Parathyroid adenoma (tissue), 2 donors: ENCODE results near the gene CHST12.
A peak's percentile ranks its signal among the peaks of the same experiment; 100 is the strongest.

Experiments used
- H2AFZ ChIP-seq: fragments of 300-600 bp; sonication (generic); one replicate; pipeline ENCODE4 v1.7.0; 2017; ENCODE audit warnings: antibody characterized with exemption, mild to moderate bottlenecking
- H3K27ac ChIP-seq: fragments of 300-600 bp; sonication (generic); one replicate; pipeline ENCODE4 v1.7.0; 2017
- H3K27me3 ChIP-seq: fragments of 300-600 bp; sonication (generic); one replicate; pipeline ENCODE4 v1.7.0; 2017; ENCODE audit warnings: low read length; ENCODE audit not compliant: control insufficient read depth, insufficient read depth
- H3K36me3 ChIP-seq: fragments of 300-600 bp; sonication (generic); one replicate; pipeline ENCODE4 v1.7.0; 2017; ENCODE audit warnings: low read length; ENCODE audit not compliant: control insufficient read depth, insufficient read depth
- H3K4me1 ChIP-seq: fragments of 300-600 bp; sonication (generic); one replicate; pipeline ENCODE4 v1.7.0; 2017; ENCODE audit warnings: control low read depth
- H3K4me2 ChIP-seq: fragments of 300-600 bp; sonication (generic); one replicate; pipeline ENCODE4 v1.7.0; 2017; ENCODE audit warnings: low read length
- H3K4me3 ChIP-seq: fragments of 300-600 bp; sonication (generic); one replicate; pipeline ENCODE4 v1.7.0; 2017; ENCODE audit warnings: low read depth, low read length
- H3K79me2 ChIP-seq: fragments of 300-600 bp; sonication (generic); one replicate; pipeline ENCODE4 v1.7.0; 2017; ENCODE audit warnings: control low read depth
- H3K9ac ChIP-seq: fragments of 300-600 bp; sonication (generic); one replicate; pipeline ENCODE4 v1.7.0; 2017; ENCODE audit warnings: mild to moderate bottlenecking
- H3K9me3 ChIP-seq: fragments of 300-600 bp; sonication (generic); one replicate; pipeline ENCODE4 v1.7.0; 2017; ENCODE audit warnings: low read length; ENCODE audit not compliant: control insufficient read depth
- CTCF ChIP-seq: fragments of 300-600 bp; sonication (generic); IDR thresholded peaks from one replicate; pipeline ENCODE4 v1.7.0; 2017; ENCODE audit warnings: antibody characterized with exemption, mild to moderate bottlenecking
- donor health status: primary hyperparathyroidism.

CHST12 gene

GRCh38 chr7:2403014-2403717, at the start of gene CHST12:
Gene CHST12, plus strand, starts transcription at chr7:2403611. Its CDS starts 29,029 bp downstream, at chr7:2432640.
- Histone ChIP-seq H2AFZ (peak within 1 kb of the TSS; percentile 72), H3K9me3 (no peaks in the 10 kb centered on the region), H3K4me1 (peaks cover 10% of the 10 kb centered on the region), H3K4me3 (peak within 1 kb of the TSS; percentile 63), H3K27me3 (no peaks in the 10 kb centered on the region), H3K4me2 (peak within 1 kb of the TSS; percentile 85), H3K36me3 (no peaks in the 10 kb centered on the region), H3K79me2 (peaks cover 2% of the 10 kb centered on the region), H3K9ac (peak within 1 kb of the TSS; percentile 21), H3K27ac (peak within 1 kb of the TSS; percentile 24)
- TF ChIP-seq CTCF = no peak

- peaks cover 37% of the 10 kb centered on the region for H3K79me2 ChIP-seq
- peak overlapping the region; percentile 95 for H3K9ac ChIP-seq
- peak overlapping the region; percentile 98 for H3K27ac ChIP-seq
- peaks cover 6% of the 10 kb centered on the region for H3K4me1 ChIP-seq
- no peaks in the 10 kb centered on the region for H3K36me3 ChIP-seq
- H3K4me3 ChIP-seq = peak overlapping the region; percentile 85
- H3K4me2 ChIP-seq = peak overlapping the region; percentile 98
- no peaks in the 10 kb centered on the region for H3K27me3 ChIP-seq
- H3K9me3 ChIP-seq = no peaks in the 10 kb centered on the region
- peak; percentile 9 for TF ChIP-seq CTCF
- peak overlapping the region; percentile 99 for H2AFZ ChIP-seq
These were observed 49.5 kb upstream of the CHST12 start for GRCh38 chr7:2353936-2354185.

- no peaks in the 10 kb centered on the region for H3K9me3 ChIP-seq
- H2AFZ ChIP-seq = peak within 1 kb of the TSS; percentile 99
- H3K4me1 ChIP-seq = peaks cover 6% of the 10 kb centered on the region
- no peak for TF ChIP-seq CTCF
- H3K4me2 ChIP-seq = peak within 1 kb of the TSS; percentile 98
- peak within 1 kb of the TSS; percentile 85 for H3K4me3 ChIP-seq
- no peaks in the 10 kb centered on the region for H3K36me3 ChIP-seq
- no peaks in the 10 kb centered on the region for H3K27me3 ChIP-seq
- peak within 1 kb of the TSS; percentile 98 for H3K27ac ChIP-seq
- H3K79me2 ChIP-seq = peaks cover 42% of the 10 kb centered on the region
- peak within 1 kb of the TSS; percentile 95 for H3K9ac ChIP-seq
These were observed 49.0 kb upstream of the CHST12 start, which contains the start of gene EIF3B for GRCh38 chr7:2354186-2354938. Gene EIF3B, plus strand, starts transcription at chr7:2354827. Its CDS starts 95 bp downstream, at chr7:2354922.

GRCh38 chr7:2354939-2355704, 48.3 kb upstream of the CHST12 start:
- Histone ChIP-seq H3K9me3 (no peaks in the 10 kb centered on the region), H3K27me3 (no peaks in the 10 kb centered on the region), H3K79me2 (peaks cover 46% of the 10 kb centered on the region), H3K9ac (peak overlapping the region; percentile 16), H2AFZ (peak overlapping the region; percentile 59), H3K27ac (no peak overlapping the region), H3K4me2 (peak overlapping the region; percentile 79), H3K4me1 (peaks cover 6% of the 10 kb centered on the region), H3K4me3 (peak overlapping the region; percentile 54), H3K36me3 (no peaks in the 10 kb centered on the region)
- TF ChIP-seq CTCF = no peak
